ENCODE measurements around the gene PGAP2. TPM values are rescaled to one million over a fixed set of nuclear protein-coding genes. Genes with fewer than 3 reads are reported as not detected.

PGAP2 gene
- total RNA-seq, 1 experiment from 2014 or later: 30.5 TPM

DNA sequence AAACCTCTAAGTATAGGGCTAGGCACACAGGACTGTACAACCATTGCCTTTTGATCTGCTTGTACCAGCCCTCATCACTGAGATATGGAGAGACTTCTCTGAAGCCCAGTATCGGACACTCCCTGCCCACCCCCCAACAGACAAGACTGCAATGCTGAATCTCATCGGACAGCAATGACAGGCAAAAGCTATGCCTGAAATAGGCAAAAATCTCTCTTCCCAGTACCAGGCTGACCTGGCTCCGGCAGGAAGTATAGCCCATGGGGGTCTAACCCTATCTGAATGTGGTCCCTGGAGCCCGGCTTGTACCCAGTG is 25.9 kb downstream of the PGAP2 start:
- ChIA-PET POLR2A (no interaction called here), CTCF (no interaction called here), RAD21 (ENCODE audit: low non-redundant PET in 1 of 2, low total read pairs in 2 of 2, uncharacterized antibody in 2 of 2, unreplicated experiment in 2 of 2) (no interaction called here)
- Histone ChIP-seq H3K36me3 (ENCODE audit: control insufficient read depth in 1 of 2, insufficient read depth in 2 of 2, low read length in 2 of 2) (peaks cover 7 to 19% of the 10 kb centered on the region in 2 experiments; a peak in 2 of 4 replicates), H3K27me3 (ENCODE audit: insufficient read depth, low read length) (no peaks in the 10 kb centered on the region), H3K9ac (ENCODE audit: low read length) (no peak overlapping the region), H3K79me2 (ENCODE audit: insufficient read depth, low read length) (peaks cover 96% of the 10 kb centered on the region), H4K20me1 (ENCODE audit: insufficient read depth) (no peaks in the 10 kb centered on the region), H3K9me3 (ENCODE audit: control insufficient read depth in 1 of 2, insufficient read depth in 1 of 2, low read depth in 1 of 2, low read length in 2 of 2) (no peaks in the 10 kb centered on the region), H3K4me1 (ENCODE audit: control insufficient read depth in 1 of 2, insufficient read depth in 2 of 2, low read length in 2 of 2) (peaks cover 2 to 17% of the 10 kb centered on the region in 2 experiments; a peak in 3 of 4 replicates), H3K4me2 (ENCODE audit: low read length) (no peak overlapping the region), H3K9me2 (ENCODE audit: insufficient read depth) (no peaks in the 10 kb centered on the region), H3K4me3 (replicated peaks in 1 of 2; ENCODE audit: low read depth in 1 of 2, low read length in 2 of 2) (no peak overlapping the region), H3K27ac (ENCODE audit: low read depth, low read length) (no peak overlapping the region), H2AFZ (ENCODE audit: low read depth, low read length, poor library complexity, severe bottlenecking) (no peak overlapping the region)
- TF ChIP-seq FOSL1 (IDR thresholded peaks at IDR 0.05; ENCODE audit: low read depth) (no peak), POLR2A (IDR thresholded peaks at IDR 0.05; ENCODE audit: borderline replicate concordance, extremely low read depth, insufficient read depth, insufficient read length) (no peak), JUND (IDR thresholded peaks at IDR 0.05) (no peak), YY1 (IDR thresholded peaks at IDR 0.05; ENCODE audit: extremely low read depth, insufficient replicate concordance, low read depth, low read length) (no peak), ZFX (IDR thresholded peaks at IDR 0.05) (no peak), CBX3 (IDR thresholded peaks at IDR 0.05; ENCODE audit: low read depth) (no peak)
- DNase-seq (ENCODE audit: low read depth, low spot score) (no peak), ATAC-seq (no peak)
- BruUV-seq (replicated peaks): no TSS peak
- intact Hi-C loops (cut with micrococcal nuclease): no loop called here

DNA sequence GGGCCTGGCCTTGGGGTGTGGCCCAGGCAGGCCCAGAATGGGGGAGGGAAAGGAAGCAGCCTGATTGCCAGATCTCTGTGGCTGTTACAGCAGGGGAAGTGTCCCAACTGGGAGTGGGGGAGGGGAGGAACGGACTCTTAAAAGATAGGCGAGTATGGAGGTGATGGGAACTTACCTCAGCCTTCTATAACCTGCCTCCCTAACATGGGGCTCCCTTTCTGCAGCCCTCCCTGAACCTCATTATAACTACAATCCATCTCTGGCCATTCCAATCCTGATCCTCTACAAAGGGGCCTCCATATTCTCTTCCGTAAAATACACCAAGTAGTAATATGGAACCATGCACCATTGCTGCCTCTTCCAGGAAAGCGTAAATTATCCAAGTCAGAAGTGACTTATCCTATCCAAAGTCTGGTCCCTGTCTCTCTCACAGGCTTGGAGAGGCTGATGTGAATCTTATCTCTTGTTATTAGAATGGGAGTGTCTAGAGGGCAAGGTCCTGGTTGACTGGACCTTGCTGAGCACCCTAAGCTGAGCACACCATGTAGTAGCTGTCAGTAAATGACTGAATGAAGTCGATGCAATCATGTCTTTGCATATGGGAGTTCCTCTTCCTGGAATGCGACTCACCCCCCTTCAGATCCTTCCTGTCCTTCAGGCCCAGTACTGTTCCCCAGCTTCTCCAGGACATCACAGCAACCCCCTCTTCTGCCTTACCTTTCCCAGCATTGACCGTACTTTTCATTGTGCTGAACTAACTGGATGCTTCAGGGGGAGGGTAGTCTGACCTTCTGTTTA is 26.5 kb downstream of the PGAP2 start:
- POLR2A ChIA-PET: no interaction called here
- ATAC-seq (no peak), DNase-seq (ENCODE audit: low read depth, low spot score) (no peak)
- Histone ChIP-seq H3K4me2 (ENCODE audit: low read length) (no peak overlapping the region), H3K79me2 (ENCODE audit: insufficient read depth, low read length) (peaks cover 96% of the 10 kb centered on the region), H3K27ac (ENCODE audit: low read depth, low read length) (no peak overlapping the region), H3K9me3 (ENCODE audit: control insufficient read depth in 1 of 2, insufficient read depth in 1 of 2, low read depth in 1 of 2, low read length in 2 of 2) (no peaks in the 10 kb centered on the region), H3K36me3 (ENCODE audit: control insufficient read depth in 1 of 2, insufficient read depth in 2 of 2, low read length in 2 of 2) (peaks cover 7 to 19% of the 10 kb centered on the region in 2 experiments; a peak in 2 of 4 replicates), H3K9me2 (ENCODE audit: insufficient read depth) (no peaks in the 10 kb centered on the region), H3K9ac (ENCODE audit: low read length) (no peak overlapping the region), H3K4me3 (replicated peaks in 1 of 2; ENCODE audit: low read depth in 1 of 2, low read length in 2 of 2) (no peak overlapping the region), H3K4me1 (ENCODE audit: control insufficient read depth in 1 of 2, insufficient read depth in 2 of 2, low read length in 2 of 2) (peaks cover 8 to 22% of the 10 kb centered on the region in 2 experiments), H2AFZ (ENCODE audit: low read depth, low read length, poor library complexity, severe bottlenecking) (no peak overlapping the region), H4K20me1 (ENCODE audit: insufficient read depth) (no peaks in the 10 kb centered on the region), H3K27me3 (ENCODE audit: insufficient read depth, low read length) (no peaks in the 10 kb centered on the region)
- BruUV-seq (replicated peaks): no TSS peak
- intact Hi-C loops (cut with micrococcal nuclease): no loop called here
- RAD21 ChIA-PET (ENCODE audit: low non-redundant PET in 1 of 2, low total read pairs in 2 of 2, uncharacterized antibody in 2 of 2, unreplicated experiment in 2 of 2): no interaction called here
- CTCF ChIA-PET: no interaction called here
- TF ChIP-seq CEBPB (IDR thresholded peaks at IDR 0.05; ENCODE audit: low read depth): no peak
- TF ChIP-seq, protein P1, sequence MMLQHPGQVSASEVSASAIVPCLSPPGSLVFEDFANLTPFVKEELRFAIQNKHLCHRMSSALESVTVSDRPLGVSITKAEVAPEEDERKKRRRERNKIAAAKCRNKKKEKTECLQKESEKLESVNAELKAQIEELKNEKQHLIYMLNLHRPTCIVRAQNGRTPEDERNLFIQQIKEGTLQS (IDR thresholded peaks at IDR 0.05): no peak
- TF ChIP-seq, protein P2, sequence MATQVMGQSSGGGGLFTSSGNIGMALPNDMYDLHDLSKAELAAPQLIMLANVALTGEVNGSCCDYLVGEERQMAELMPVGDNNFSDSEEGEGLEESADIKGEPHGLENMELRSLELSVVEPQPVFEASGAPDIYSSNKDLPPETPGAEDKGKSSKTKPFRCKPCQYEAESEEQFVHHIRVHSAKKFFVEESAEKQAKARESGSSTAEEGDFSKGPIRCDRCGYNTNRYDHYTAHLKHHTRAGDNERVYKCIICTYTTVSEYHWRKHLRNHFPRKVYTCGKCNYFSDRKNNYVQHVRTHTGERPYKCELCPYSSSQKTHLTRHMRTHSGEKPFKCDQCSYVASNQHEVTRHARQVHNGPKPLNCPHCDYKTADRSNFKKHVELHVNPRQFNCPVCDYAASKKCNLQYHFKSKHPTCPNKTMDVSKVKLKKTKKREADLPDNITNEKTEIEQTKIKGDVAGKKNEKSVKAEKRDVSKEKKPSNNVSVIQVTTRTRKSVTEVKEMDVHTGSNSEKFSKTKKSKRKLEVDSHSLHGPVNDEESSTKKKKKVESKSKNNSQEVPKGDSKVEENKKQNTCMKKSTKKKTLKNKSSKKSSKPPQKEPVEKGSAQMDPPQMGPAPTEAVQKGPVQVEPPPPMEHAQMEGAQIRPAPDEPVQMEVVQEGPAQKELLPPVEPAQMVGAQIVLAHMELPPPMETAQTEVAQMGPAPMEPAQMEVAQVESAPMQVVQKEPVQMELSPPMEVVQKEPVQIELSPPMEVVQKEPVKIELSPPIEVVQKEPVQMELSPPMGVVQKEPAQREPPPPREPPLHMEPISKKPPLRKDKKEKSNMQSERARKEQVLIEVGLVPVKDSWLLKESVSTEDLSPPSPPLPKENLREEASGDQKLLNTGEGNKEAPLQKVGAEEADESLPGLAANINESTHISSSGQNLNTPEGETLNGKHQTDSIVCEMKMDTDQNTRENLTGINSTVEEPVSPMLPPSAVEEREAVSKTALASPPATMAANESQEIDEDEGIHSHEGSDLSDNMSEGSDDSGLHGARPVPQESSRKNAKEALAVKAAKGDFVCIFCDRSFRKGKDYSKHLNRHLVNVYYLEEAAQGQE (IDR thresholded peaks at IDR 0.05; ENCODE audit: low read depth): no peak
- no peak for TF ChIP-seq ZNF274 (IDR thresholded peaks at IDR 0.05; ENCODE audit: low read depth, low read length)
- TF ChIP-seq EZH2 (IDR thresholded peaks at IDR 0.05): no peak
- no peak for TF ChIP-seq ELF1 (IDR thresholded peaks at IDR 0.05; ENCODE audit: borderline replicate concordance, low read depth)
- TF ChIP-seq TCF7L2 (IDR thresholded peaks at IDR 0.05; ENCODE audit: borderline replicate concordance, extremely low read depth, insufficient read depth, insufficient read length): no peak
- TF ChIP-seq, protein P3, sequence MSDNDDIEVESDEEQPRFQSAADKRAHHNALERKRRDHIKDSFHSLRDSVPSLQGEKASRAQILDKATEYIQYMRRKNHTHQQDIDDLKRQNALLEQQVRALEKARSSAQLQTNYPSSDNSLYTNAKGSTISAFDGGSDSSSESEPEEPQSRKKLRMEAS (IDR thresholded peaks at IDR 0.05): no peak
- no peak for TF ChIP-seq POLR2A (IDR thresholded peaks at IDR 0.05; ENCODE audit: borderline replicate concordance, extremely low read depth, insufficient read depth, insufficient read length)
- TF ChIP-seq CBX3 (IDR thresholded peaks at IDR 0.05; ENCODE audit: low read depth): no peak
- TF ChIP-seq, protein P4, sequence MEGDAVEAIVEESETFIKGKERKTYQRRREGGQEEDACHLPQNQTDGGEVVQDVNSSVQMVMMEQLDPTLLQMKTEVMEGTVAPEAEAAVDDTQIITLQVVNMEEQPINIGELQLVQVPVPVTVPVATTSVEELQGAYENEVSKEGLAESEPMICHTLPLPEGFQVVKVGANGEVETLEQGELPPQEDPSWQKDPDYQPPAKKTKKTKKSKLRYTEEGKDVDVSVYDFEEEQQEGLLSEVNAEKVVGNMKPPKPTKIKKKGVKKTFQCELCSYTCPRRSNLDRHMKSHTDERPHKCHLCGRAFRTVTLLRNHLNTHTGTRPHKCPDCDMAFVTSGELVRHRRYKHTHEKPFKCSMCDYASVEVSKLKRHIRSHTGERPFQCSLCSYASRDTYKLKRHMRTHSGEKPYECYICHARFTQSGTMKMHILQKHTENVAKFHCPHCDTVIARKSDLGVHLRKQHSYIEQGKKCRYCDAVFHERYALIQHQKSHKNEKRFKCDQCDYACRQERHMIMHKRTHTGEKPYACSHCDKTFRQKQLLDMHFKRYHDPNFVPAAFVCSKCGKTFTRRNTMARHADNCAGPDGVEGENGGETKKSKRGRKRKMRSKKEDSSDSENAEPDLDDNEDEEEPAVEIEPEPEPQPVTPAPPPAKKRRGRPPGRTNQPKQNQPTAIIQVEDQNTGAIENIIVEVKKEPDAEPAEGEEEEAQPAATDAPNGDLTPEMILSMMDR (IDR thresholded peaks at IDR 0.05 in 2 of 3, conservative IDR thresholded peaks at IDR 0.05 in 1 of 3; ENCODE audit: borderline replicate concordance in 1 of 3, insufficient read depth in 1 of 3, low read depth in 2 of 3, low read length in 2 of 3): no peak

Measured in HCT116 (cell line).